CMK (cell line): Measurements from ENCODE around the gene MIOX.

Source experiments
- DNase-seq: peaks from one replicate; pipeline ENCODE4 v3.0.0-alpha.2; 2010; ENCODE audit warnings: low read depth

The MIOX gene

GRCh38 chr22:50455201-50455600, 31.5 kb upstream of the MIOX start:
- no peak for DNase-seq

DNA sequence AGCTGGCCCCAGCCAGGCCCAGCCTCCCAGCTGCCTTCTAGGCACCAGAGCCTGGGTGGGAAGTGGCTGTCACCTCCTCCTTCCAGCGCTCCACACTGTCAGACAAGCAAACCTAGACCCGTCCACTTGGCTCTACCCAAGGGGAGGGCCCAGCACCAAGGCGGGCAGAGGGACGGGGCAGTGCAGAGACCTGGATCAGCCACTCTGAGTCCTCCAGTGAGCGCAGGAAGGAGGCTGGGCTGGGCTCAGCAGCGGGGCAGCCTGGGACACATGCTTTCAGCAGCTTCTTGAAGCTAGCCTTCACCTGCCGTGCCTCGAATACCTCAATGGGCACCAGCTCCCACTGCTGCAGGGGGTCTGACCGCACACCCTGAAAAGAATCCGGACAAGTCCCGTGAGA, 30.6 kb upstream of the MIOX start:
- DNase-seq, result no peak

- no peak for DNase-seq
Observed at GRCh38 chr22:50456466-50457234, 30.0 kb upstream of the MIOX start.

DNA sequence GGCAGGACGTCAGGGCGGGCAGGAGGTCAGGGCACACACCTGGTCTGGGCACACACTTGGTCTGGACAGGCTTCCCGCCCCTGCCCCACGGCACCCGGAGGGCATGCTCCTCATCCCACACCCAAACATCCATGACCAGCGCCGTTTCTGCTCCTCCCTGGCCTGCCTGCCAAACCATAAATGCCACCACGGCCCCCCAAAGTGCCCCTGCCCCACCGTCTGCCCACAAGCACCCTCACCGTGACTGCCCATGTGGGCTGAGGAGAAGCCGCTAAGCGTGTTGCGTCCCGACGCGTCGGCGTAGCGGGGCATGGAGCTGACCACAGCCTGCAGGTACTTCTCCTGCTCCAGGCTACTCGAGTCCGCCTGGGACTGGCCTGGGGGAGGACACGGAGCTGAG, 27.6 kb upstream of the MIOX start:
- no peak for DNase-seq

GRCh38 chr22:50459496-50460140, 27.0 kb upstream of the MIOX start:
- DNase-seq, result no peak

DNA sequence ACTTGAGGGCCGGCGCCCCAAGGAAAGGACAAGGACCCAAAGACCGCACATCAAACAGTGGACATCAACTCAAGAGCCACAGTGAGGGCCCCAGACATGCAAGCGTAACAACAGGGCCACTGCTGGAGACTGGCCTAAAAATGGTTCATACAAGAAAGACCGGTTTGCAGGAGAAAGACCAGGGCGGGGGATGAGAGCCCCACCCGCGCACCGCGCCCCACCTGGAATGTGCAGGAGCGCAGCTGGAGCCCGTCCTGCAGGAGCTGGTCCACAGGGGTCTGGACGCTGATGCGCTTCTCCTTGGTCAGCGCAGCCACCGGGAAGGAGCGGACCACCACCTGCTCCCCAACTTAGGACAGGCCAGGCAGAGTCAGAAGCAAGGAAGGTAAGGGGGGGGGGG, 25.7 kb upstream of the MIOX start:
- no peak for DNase-seq

- no peak for DNase-seq
Observed at GRCh38 chr22:50461536-50461935, 25.1 kb upstream of the MIOX start.

DNA sequence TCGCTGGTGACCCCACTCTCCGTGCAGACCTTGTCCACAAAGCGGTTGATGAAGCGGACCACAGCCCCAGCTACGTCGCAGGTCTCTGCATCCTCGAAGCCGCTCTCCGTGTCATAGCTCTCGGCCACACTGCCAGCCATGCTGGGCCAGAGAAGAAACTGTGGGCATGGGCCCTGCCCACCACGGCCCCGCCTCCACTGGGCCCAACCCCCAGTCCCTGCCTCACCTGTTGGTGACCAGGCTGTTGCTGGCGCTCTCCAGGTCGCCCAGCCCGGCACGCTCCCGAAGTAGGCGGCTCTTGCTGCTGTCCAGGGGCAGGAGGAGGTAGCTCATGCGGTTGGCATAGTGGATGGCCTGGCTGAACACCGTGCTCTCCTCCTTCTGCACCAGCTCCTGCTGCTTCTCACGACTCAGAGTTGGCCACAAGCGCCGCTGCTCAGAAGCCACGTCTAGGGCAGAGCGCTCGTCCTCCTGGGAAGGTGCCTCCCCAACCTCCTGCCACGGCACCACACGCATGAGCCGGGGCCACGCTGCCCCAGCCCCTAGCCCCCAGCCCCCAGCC, 24.6 kb upstream of the MIOX start:
- DNase-seq, result no peak

DNA sequence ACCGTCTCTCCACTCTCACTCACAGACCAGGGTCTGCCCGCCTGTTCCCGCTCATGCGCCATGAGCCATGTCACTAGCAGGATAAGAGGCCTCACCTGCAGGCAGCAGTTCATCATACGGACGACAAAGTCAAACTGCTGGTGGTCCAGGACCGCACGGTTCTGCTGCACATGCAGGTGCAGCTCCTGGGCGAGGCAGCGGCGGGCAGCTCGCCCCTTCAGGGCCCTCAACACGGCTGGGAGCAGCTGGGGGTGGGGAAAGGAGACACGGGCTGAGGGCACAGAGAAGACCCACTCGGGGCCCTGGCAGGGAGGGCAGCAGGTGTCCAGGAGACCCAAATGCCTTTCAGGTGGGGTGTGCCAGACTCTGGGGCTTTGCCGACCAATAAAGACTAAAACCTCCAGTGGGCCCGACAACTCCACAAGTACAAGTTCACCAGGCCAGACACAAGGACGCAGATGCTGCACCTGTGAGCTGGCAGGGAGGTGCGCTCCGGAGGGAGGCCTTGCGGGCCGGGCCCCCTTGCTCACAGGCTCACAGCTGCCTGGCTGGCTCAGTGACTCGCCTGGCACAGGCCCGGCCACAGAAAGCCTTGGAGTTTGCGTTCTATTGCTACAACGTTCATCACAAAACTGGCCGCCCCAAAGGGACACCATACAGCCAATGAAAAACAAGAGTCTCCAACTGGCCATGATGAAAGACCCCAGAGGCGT, 23.3 kb upstream of the MIOX start:
- DNase-seq, result no peak

- no peak for DNase-seq
Observed at GRCh38 chr22:50464451-50464850, 22.2 kb upstream of the MIOX start.

- no peak for DNase-seq
Observed at GRCh38 chr22:50465066-50465930, 21.4 kb upstream of the MIOX start.

GRCh38 chr22:50467341-50467740, 19.3 kb upstream of the MIOX start:
- DNase-seq, result no peak

- no peak for DNase-seq
Observed at GRCh38 chr22:50467773-50468440, 18.8 kb upstream of the MIOX start.

DNA sequence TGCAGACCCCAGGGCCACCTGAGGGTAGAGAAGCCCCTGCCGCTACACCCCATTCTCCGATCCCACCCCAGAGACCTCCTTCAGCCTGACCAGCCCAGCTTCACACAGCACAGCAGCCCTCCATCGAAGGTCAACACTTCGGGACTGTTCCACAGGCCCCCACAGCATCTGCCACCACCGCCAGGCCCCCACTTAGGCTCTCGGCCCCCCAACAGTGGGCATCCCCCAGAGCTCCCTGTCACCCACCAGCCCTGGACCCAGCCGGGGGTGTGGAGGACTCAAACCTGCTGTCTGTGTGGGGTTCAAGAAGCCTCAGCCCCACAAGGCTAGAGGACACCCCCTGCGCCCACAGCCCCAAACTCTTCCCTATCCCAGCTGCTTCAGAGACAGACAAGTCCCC, 18.0 kb upstream of the MIOX start:
- no peak for DNase-seq

GRCh38 chr22:50469377-50470305, 17.0 kb upstream of the MIOX start:
- DNase-seq, result peak; percentile 56

- no peak for DNase-seq
Observed at GRCh38 chr22:50470491-50470890, 16.2 kb upstream of the MIOX start.

DNA sequence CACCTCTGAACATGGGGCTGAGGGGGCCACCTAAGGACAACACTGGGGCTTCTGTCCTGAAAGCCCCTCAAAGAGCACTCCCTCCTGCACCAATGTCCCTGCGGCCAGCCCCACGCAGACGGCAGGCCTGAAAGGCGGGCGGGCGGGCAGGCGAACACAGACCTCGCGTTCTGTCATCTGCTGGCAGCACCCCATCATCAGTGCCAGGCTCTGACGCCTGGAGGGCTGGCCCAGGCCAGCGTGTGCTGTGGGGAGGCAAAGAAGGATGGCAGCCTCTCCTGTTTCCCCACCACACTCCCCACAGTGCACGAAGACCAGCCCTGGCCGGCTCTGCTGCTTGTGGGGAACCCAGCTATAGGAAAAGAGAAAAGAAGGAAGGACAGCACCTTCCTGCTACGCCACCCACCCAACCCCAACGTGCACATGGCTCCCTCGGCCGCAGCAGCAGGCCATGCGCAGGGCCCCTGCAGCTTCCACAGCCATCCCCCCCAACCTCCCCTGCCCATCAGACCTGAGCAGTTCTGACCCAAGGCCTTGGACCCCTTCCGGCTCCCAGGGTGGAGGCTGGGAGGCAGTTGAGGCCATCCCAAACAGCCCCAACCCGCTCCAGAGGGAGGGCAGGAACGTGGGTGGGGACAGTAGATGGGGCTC, 15.3 kb upstream of the MIOX start:
- DNase-seq, result no peak

GRCh38 chr22:50471962-50472361, 14.7 kb upstream of the MIOX start:
- DNase-seq, result no peak

DNA sequence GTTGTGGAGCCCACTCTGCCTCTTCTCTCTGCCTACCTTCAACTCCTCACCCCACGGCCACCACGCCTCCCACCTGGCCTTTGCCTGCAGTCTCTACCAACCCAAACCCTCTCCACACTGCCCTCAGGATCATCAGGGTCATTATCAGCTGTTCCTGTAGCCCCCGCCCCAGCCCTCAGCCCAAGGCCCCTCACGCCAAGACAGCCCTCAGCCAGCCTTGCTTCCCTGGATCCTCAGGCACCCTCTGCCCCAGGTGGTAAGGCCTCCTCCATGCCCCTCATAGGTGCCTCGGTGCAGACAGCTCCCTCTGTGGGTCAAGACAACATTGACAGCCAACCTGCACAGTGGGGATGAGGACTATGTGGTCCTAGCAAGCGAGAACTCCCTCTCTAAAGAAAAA, 13.6 kb upstream of the MIOX start:
- no peak for DNase-seq
